GM12891 (cell line): Measurements from ENCODE around the gene IGFBPL1.
A peak's percentile ranks its signal among the peaks of the same experiment; 100 is the strongest.

Source experiments
- DNase-seq: peaks from one replicate; pipeline ENCODE4 v3.0.0; 2011; ENCODE audit warnings: low spot score; ENCODE audit not compliant: insufficient read length
- FAIRE-seq: peaks from 2 replicates; lab custom pipeline; 2011; peaks lifted over from hg19 to GRCh38; lab: Jason Lieb, UNC
- PAX5 ChIP-seq: IDR thresholded peaks from 2 replicates; pipeline ENCODE4 v1.6.1; 2011; ENCODE audit warnings: low read length, moderate library complexity, mild to moderate bottlenecking; ENCODE audit not compliant: insufficient read depth, severe bottlenecking
- POLR2A ChIP-seq: IDR thresholded peaks from 2 replicates; pipeline ENCODE4 v1.6.1; 2011; ENCODE audit warnings: low read depth, low read length, control low read depth
- POLR2AphosphoS5 ChIP-seq: IDR thresholded peaks from 2 replicates; pipeline ENCODE4 v1.6.1; 2011; ENCODE audit warnings: low read depth, low read length, control low read depth
- POU2F2 ChIP-seq: IDR thresholded peaks from 2 replicates; pipeline ENCODE4 v1.6.1; 2011; ENCODE audit warnings: low read depth, mild to moderate bottlenecking, control low read depth, low read length, moderate library complexity
- SPI1 ChIP-seq: IDR thresholded peaks from 2 replicates; pipeline ENCODE4 v1.6.1; 2011; ENCODE audit warnings: low read depth, low read length, control low read depth
- TAF1 ChIP-seq: IDR thresholded peaks from 2 replicates; pipeline ENCODE4 v1.6.1; 2011; ENCODE audit warnings: low read depth, low read length, control low read depth

IGFBPL1 gene

GRCh38 chr9:38442473-38443096, 18.3 kb upstream of the IGFBPL1 start:
- TF ChIP-seq POU2F2 (no peak), POLR2A (no peak), POLR2AphosphoS5 (no peak), SPI1 (no peak), TAF1 (no peak), PAX5 (no peak)

GRCh38 chr9:38441347-38442085, 17.3 kb upstream of the IGFBPL1 start:
- FAIRE-seq: no peak
- no peak for TF ChIP-seq POU2F2
- TF ChIP-seq SPI1: no peak

More at GRCh38 chr9:38442473-38443096, 18.3 kb upstream of the IGFBPL1 start:
- DNase-seq: no peak
- no peak for FAIRE-seq

GRCh38 chr9:38440516-38440915, 16.3 kb upstream of the IGFBPL1 start:
- no peak for FAIRE-seq
- no peak for DNase-seq
- TF ChIP-seq POLR2AphosphoS5 (no peak), SPI1 (no peak), TAF1 (no peak), POLR2A (no peak), PAX5 (no peak), POU2F2 (no peak)

More at GRCh38 chr9:38441347-38442085, 17.3 kb upstream of the IGFBPL1 start:
- DNase-seq: no peak

- TF ChIP-seq POLR2A (no peak), POLR2AphosphoS5 (no peak), POU2F2 (no peak), PAX5 (no peak), SPI1 (no peak), TAF1 (no peak)
- DNase-seq (no peak), FAIRE-seq (no peak)
These were observed 15.7 kb upstream of the IGFBPL1 start for GRCh38 chr9:38439916-38440301.

GRCh38 chr9:38439291-38439915, 15.1 kb upstream of the IGFBPL1 start:
- DNase-seq (no peak), FAIRE-seq (no peak)
- TF ChIP-seq POU2F2: no peak
- TF ChIP-seq POLR2AphosphoS5: no peak
- no peak for TF ChIP-seq PAX5
- no peak for TF ChIP-seq SPI1
- TF ChIP-seq POLR2A: no peak
- no peak for TF ChIP-seq TAF1

GRCh38 chr9:38437193-38437823, 13.1 kb upstream of the IGFBPL1 start:
- no peak for FAIRE-seq
- DNase-seq: no peak
- TF ChIP-seq POLR2AphosphoS5 (no peak), POLR2A (no peak), TAF1 (no peak), PAX5 (no peak), SPI1 (peak; percentile 81), POU2F2 (no peak)

GRCh38 chr9:38436708-38437107, 12.5 kb upstream of the IGFBPL1 start:
- DNase-seq (no peak), FAIRE-seq (no peak)
- TF ChIP-seq POLR2AphosphoS5: no peak
- no peak for TF ChIP-seq SPI1
- TF ChIP-seq POLR2A: no peak
- TF ChIP-seq PAX5: no peak
- TF ChIP-seq POU2F2: no peak

- FAIRE-seq (no peak), DNase-seq (no peak)
These were observed 11.3 kb upstream of the IGFBPL1 start for GRCh38 chr9:38435521-38435920.

GRCh38 chr9:38434853-38435252, 10.6 kb upstream of the IGFBPL1 start:
- FAIRE-seq (no peak), DNase-seq (no peak)
- no peak for TF ChIP-seq SPI1
- TF ChIP-seq PAX5: no peak
- TF ChIP-seq POU2F2: no peak
- no peak for TF ChIP-seq POLR2A
- no peak for TF ChIP-seq POLR2AphosphoS5
- TF ChIP-seq TAF1: no peak

More at GRCh38 chr9:38435521-38435920, 11.3 kb upstream of the IGFBPL1 start:
- TF ChIP-seq TAF1 (no peak), POLR2AphosphoS5 (no peak), POU2F2 (no peak), PAX5 (no peak), POLR2A (no peak), SPI1 (no peak)

GRCh38 chr9:38434365-38434764, 10.1 kb upstream of the IGFBPL1 start:
- DNase-seq: no peak
- FAIRE-seq: no peak
- no peak for TF ChIP-seq PAX5
- no peak for TF ChIP-seq POU2F2
- no peak for TF ChIP-seq POLR2AphosphoS5
- TF ChIP-seq POLR2A: no peak
- no peak for TF ChIP-seq SPI1
- no peak for TF ChIP-seq TAF1
